ENCODE measurements around the gene DGKD.

DNA sequence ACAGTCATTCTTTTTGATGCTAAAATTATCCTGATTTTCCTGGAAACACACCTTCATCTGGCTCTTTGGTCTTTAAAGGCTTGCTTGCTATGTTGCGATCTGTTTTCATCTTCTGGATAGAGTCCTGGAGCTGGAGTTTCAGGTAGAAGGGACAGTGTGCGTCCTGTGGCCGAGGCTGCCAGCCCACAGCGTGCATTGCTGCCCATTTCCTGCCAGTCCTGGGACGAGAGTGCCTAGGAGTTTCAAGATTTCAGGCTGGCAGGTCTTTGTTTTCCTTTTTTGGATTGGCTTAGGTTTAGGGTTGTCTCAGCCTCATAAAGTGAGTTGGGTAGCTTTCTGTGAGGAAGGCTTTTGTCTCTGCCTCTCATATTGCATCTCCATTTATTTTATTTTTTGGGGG is 14.5 kb downstream of the DGKD start:
- TF ChIP-seq, protein P1, sequence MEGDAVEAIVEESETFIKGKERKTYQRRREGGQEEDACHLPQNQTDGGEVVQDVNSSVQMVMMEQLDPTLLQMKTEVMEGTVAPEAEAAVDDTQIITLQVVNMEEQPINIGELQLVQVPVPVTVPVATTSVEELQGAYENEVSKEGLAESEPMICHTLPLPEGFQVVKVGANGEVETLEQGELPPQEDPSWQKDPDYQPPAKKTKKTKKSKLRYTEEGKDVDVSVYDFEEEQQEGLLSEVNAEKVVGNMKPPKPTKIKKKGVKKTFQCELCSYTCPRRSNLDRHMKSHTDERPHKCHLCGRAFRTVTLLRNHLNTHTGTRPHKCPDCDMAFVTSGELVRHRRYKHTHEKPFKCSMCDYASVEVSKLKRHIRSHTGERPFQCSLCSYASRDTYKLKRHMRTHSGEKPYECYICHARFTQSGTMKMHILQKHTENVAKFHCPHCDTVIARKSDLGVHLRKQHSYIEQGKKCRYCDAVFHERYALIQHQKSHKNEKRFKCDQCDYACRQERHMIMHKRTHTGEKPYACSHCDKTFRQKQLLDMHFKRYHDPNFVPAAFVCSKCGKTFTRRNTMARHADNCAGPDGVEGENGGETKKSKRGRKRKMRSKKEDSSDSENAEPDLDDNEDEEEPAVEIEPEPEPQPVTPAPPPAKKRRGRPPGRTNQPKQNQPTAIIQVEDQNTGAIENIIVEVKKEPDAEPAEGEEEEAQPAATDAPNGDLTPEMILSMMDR (IDR thresholded peaks at IDR 0.05; ENCODE audit: insufficient read depth, low read length), result no peak
- TF ChIP-seq POLR2AphosphoS5 (IDR thresholded peaks at IDR 0.05; ENCODE audit: low read depth), result no peak
- no peak for TF ChIP-seq GABPA (IDR thresholded peaks at IDR 0.05; ENCODE audit: low read depth)
- TF ChIP-seq, protein P2, sequence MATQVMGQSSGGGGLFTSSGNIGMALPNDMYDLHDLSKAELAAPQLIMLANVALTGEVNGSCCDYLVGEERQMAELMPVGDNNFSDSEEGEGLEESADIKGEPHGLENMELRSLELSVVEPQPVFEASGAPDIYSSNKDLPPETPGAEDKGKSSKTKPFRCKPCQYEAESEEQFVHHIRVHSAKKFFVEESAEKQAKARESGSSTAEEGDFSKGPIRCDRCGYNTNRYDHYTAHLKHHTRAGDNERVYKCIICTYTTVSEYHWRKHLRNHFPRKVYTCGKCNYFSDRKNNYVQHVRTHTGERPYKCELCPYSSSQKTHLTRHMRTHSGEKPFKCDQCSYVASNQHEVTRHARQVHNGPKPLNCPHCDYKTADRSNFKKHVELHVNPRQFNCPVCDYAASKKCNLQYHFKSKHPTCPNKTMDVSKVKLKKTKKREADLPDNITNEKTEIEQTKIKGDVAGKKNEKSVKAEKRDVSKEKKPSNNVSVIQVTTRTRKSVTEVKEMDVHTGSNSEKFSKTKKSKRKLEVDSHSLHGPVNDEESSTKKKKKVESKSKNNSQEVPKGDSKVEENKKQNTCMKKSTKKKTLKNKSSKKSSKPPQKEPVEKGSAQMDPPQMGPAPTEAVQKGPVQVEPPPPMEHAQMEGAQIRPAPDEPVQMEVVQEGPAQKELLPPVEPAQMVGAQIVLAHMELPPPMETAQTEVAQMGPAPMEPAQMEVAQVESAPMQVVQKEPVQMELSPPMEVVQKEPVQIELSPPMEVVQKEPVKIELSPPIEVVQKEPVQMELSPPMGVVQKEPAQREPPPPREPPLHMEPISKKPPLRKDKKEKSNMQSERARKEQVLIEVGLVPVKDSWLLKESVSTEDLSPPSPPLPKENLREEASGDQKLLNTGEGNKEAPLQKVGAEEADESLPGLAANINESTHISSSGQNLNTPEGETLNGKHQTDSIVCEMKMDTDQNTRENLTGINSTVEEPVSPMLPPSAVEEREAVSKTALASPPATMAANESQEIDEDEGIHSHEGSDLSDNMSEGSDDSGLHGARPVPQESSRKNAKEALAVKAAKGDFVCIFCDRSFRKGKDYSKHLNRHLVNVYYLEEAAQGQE (IDR thresholded peaks at IDR 0.05; ENCODE audit: insufficient replicate concordance, low read depth), result no peak
